Upper lobe of left lung (tissue), 4 donors: ENCODE results near the gene DRC3.

Experiments
- CTCF ChIP-seq, 6 experiments: fragments of 450-650 bp in 4 of 6; fragments of 200-600 bp in 2 of 6; sonication (generic) in 2 of 6; IDR thresholded peaks; one replicate each; pipeline ENCODE4 v1.5.1; 2016 to 2019; ENCODE audit warnings: antibody characterized with exemption in 6 of 6
- EP300 ChIP-seq, 4 donors: sonication (generic); formaldehyde crosslinking; IDR thresholded peaks; one replicate each; pipeline ENCODE4 v1.5.1; 2017; ENCODE audit warnings: antibody characterized with exemption in 4 of 4, control low read depth in 2 of 4
- POLR2A ChIP-seq, 4 donors: fragments of 450-650 bp; IDR thresholded peaks; one replicate each; pipeline ENCODE4 v1.5.1; 2016 to 2017; ENCODE audit warnings: antibody characterized with exemption in 4 of 4, mild to moderate bottlenecking in 2 of 4
- POLR2AphosphoS5 ChIP-seq, 2 donors: sonication (generic); formaldehyde crosslinking; IDR thresholded peaks; one replicate each; pipeline ENCODE4 v1.5.1; 2017; ENCODE audit warnings: antibody characterized with exemption in 2 of 2

GRCh38 chr17:17989618-17990017, 17.0 kb downstream of the DRC3 start:
- TF ChIP-seq CTCF (IDR thresholded peaks at IDR 0.05), result no peak
- no peak for TF ChIP-seq POLR2AphosphoS5 (IDR thresholded peaks at IDR 0.05)
- TF ChIP-seq POLR2A (IDR thresholded peaks at IDR 0.05), result no peak
- TF ChIP-seq EP300 (IDR thresholded peaks at IDR 0.05), result no peak
